PC-9 (cell line): ENCODE data around the gene TRAPPC3.

Source experiments
- CTCF ChIP-seq: fragments of 200-600 bp; sonication (generic); conservative IDR thresholded peaks from 2 replicates; pipeline ENCODE4 v1.6.1; 2017; ENCODE audit warnings: mixed run types, antibody characterized with exemption, mild to moderate bottlenecking, moderate library complexity
- EZH2 ChIP-seq: fragments of 200-600 bp; sonication (generic); IDR thresholded peaks from 2 replicates; pipeline ENCODE4 v1.8.0; 2017; ENCODE audit warnings: antibody characterized with exemption, low read depth

- TF ChIP-seq CTCF = no peak
- no peak for TF ChIP-seq EZH2
Observed at GRCh38 chr1:36150296-36151133, 1.2 kb upstream of the TRAPPC3 start.
